GM23338 (cell line): ENCODE measurements around the gene SLC22A17. TPM values are rescaled to one million over a fixed set of nuclear protein-coding genes. Genes with fewer than 3 reads are reported as not detected.

Source experiments
- ATAC-seq: fragments of 200-7000 bp; cut with Tn5 transposase; 3 replicates; pipeline ENCODE4 v1.9.1; 2020
- DNase-seq: peaks from one replicate; pipeline ENCODE4 v3.0.0-alpha.2; 2015; ENCODE audit warnings: low spot score
- H2AFZ ChIP-seq: fragments of 200-600 bp; sonication (generic); 2 replicates; pipeline ENCODE4 v1.8.0; 2016; ENCODE audit warnings: antibody characterized with exemption, mild to moderate bottlenecking, moderate library complexity
- H3F3A ChIP-seq: fragments of 200-600 bp; sonication (generic); replicated peaks from 2 replicates; pipeline ENCODE4 v1.8.0; 2017; ENCODE audit warnings: antibody characterized with exemption, mixed run types, low read depth
- H3K27ac ChIP-seq: fragments of 200-600 bp; sonication (generic); 2 replicates; pipeline ENCODE4 v1.6.1; 2016; ENCODE audit warnings: low read depth
- H3K27me3 ChIP-seq: fragments of 200-600 bp; sonication (generic); 2 replicates; pipeline ENCODE4 v1.8.0; 2016; ENCODE audit warnings: mild to moderate bottlenecking, mixed run types, moderate library complexity; ENCODE audit not compliant: insufficient read depth
- H3K36me3 ChIP-seq: fragments of 200-600 bp; sonication (generic); 2 replicates; pipeline ENCODE4 v1.8.0; 2016; ENCODE audit warnings: mild to moderate bottlenecking; ENCODE audit not compliant: insufficient read depth
- H3K4me1 ChIP-seq: fragments of 200-600 bp; sonication (generic); 2 replicates; pipeline ENCODE4 v1.8.0; 2016; ENCODE audit warnings: mild to moderate bottlenecking, moderate library complexity; ENCODE audit not compliant: insufficient read depth
- H3K4me2 ChIP-seq: fragments of 200-600 bp; sonication (generic); 2 replicates; pipeline ENCODE4 v1.7.1; 2017; ENCODE audit warnings: mixed run types
- H3K4me3 ChIP-seq: fragments of 200-600 bp; sonication (generic); 2 replicates; pipeline ENCODE4 v1.6.1; 2016; ENCODE audit warnings: mixed run types
- H3K79me2 ChIP-seq: fragments of 200-600 bp; sonication (generic); replicated peaks from 2 replicates; pipeline ENCODE4 v1.8.0; 2017; ENCODE audit warnings: mild to moderate bottlenecking; ENCODE audit not compliant: insufficient read depth
- H3K9me2 ChIP-seq: fragments of 200-600 bp; sonication (generic); 2 replicates; pipeline ENCODE4 v1.8.0; 2017; ENCODE audit not compliant: insufficient read depth
- H4K20me1 ChIP-seq: fragments of 200-600 bp; sonication (generic); replicated peaks from 2 replicates; pipeline ENCODE4 v1.8.0; 2017; ENCODE audit warnings: mild to moderate bottlenecking; ENCODE audit not compliant: insufficient read depth
- H3K27ac Mint-ChIP-seq: 2 replicates; pipeline ENCODE4 v1.8.0; 2020; ENCODE audit warnings: inconsistent platforms, mild to moderate bottlenecking, moderate library complexity, mixed read lengths
- H3K27me3 Mint-ChIP-seq: 3 replicates; pipeline ENCODE4 v1.8.0; 2022; ENCODE audit warnings: low read depth, mild to moderate bottlenecking, moderate library complexity, mixed read lengths, inconsistent platforms; ENCODE audit not compliant: insufficient read depth, poor library complexity
- H3K36me3 Mint-ChIP-seq: 3 replicates; pipeline ENCODE4 v1.8.0; 2021; ENCODE audit warnings: low read depth, mild to moderate bottlenecking, inconsistent platforms, moderate library complexity, mixed read lengths
- H3K4me1 Mint-ChIP-seq: 3 replicates; pipeline ENCODE4 v1.8.0; 2020; ENCODE audit warnings: mild to moderate bottlenecking, inconsistent platforms, mixed read lengths
- H3K4me3 Mint-ChIP-seq: 3 replicates; pipeline ENCODE4 v1.8.0; 2021; ENCODE audit warnings: moderate library complexity, mild to moderate bottlenecking, inconsistent platforms, mixed read lengths
- H3K9me3 Mint-ChIP-seq: 3 replicates; pipeline ENCODE4 v1.8.0; 2020; ENCODE audit warnings: moderate library complexity, mild to moderate bottlenecking, inconsistent platforms, mixed read lengths
- CREB1 ChIP-seq: fragments of 250-450 bp; sonication (Bioruptor Pico); IDR thresholded peaks from 2 replicates; pipeline ENCODE4 v1.5.0; 2020; ENCODE audit warnings: low read depth, mild to moderate bottlenecking, moderate library complexity
- EZH2 ChIP-seq: fragments of 200-600 bp; sonication (generic); IDR thresholded peaks from one replicate; pipeline ENCODE4 v1.8.0; 2017; ENCODE audit warnings: antibody characterized with exemption, mild to moderate bottlenecking, low read depth; ENCODE audit not compliant: unreplicated experiment
- POLR2AphosphoS5 ChIP-seq: IDR thresholded peaks from 2 replicates; pipeline ENCODE4 v1.6.1; 2016; ENCODE audit warnings: antibody characterized with exemption, low read depth
- REST ChIP-seq: IDR thresholded peaks from one replicate; pipeline ENCODE4 v1.6.1; 2018; ENCODE audit warnings: antibody characterized with exemption; ENCODE audit not compliant: unreplicated experiment
- STAT1 ChIP-seq: IDR thresholded peaks from one replicate; pipeline ENCODE4 v1.6.1; 2016; ENCODE audit warnings: antibody characterized with exemption; ENCODE audit not compliant: unreplicated experiment
- ZNF331 ChIP-seq: fragments of 250-450 bp; sonication (Bioruptor Pico); IDR thresholded peaks from 2 replicates; pipeline ENCODE4 v1.5.0; 2020; ENCODE audit warnings: low read depth, mild to moderate bottlenecking, moderate library complexity
- polyA plus RNA-seq: library from polyadenylated mRNA; unstranded; fragments of >200 nt; fragmentation: Nextera tagmentation; extraction: Ambion mirVana; gene quantifications from 2 replicates; pipeline ENCODE4 v1.2.1, GENCODE V29; 2016
- total RNA-seq: library from RNA; depleted of rRNA; stranded (reverse); fragments of >200 nt; shearing (Covaris generic); gene quantifications from 2 replicates; pipeline ENCODE4 v1.2.3, GENCODE V29; 2014
- TF ChIP-seq, protein P1 (sequence below): IDR thresholded peaks from 2 replicates; pipeline ENCODE4 v1.6.1; 2016; ENCODE audit warnings: antibody characterized with exemption
- TF ChIP-seq, protein P2 (sequence below): fragments of 250-450 bp; sonication (Bioruptor Pico); IDR thresholded peaks from 2 replicates; pipeline ENCODE4 v1.5.0; 2020; ENCODE audit warnings: mild to moderate bottlenecking, moderate library complexity

Gene SLC22A17
- total and polyA plus RNA-seq, 2 experiments from 2014 or later = 28.6 to 56.6 TPM

DNA sequence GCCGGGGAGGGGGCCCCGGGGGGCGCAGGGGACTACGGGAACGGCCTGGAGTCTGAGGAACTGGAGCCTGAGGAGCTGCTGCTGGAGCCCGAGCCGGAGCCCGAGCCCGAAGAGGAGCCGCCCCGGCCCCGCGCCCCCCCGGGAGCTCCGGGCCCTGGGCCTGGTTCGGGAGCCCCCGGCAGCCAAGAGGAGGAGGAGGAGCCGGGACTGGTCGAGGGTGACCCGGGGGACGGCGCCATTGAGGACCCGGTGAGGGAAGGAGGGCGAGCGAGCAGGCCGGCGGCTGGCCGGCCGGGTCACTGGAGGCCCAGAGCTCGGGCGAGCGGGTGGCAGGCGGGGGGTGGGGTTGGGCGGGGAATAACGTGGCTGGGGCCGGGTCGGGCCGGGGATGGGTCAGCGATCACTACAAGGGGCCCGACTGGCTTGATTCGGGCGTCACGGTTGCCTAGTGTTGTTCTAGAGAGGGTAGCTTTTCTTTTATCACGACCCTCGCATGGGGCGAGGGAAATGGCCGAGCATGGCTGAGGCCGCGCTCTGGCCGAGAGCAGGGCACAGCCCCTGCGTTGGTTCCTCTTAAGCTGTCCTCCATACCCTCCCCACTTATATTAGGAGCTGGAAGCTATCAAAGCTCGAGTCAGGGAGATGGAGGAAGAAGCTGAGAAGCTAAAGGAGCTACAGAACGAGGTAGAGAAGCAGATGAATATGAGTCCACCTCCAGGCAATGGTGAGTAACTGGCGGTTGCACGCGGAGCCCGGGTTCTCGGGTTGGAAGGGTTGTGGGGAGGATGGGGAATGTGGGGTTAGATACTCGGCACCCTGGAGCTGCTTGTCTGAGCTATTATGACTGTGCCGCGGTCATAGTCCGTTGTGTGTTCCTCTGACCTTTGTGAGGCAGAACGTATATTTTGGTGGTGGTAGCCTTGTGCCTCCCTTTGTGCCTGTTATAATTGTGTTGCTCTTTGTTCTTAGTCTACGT, 30.8 kb downstream of the SLC22A17 start (continued):
- TF ChIP-seq EZH2 (no peak), POLR2AphosphoS5 (no peak), REST (no peak), STAT1 (no peak), CREB1 (CRISPR knock-in tag) (no peak), ZNF331 (CRISPR knock-in tag) (no peak)
- TF ChIP-seq, protein P1, sequence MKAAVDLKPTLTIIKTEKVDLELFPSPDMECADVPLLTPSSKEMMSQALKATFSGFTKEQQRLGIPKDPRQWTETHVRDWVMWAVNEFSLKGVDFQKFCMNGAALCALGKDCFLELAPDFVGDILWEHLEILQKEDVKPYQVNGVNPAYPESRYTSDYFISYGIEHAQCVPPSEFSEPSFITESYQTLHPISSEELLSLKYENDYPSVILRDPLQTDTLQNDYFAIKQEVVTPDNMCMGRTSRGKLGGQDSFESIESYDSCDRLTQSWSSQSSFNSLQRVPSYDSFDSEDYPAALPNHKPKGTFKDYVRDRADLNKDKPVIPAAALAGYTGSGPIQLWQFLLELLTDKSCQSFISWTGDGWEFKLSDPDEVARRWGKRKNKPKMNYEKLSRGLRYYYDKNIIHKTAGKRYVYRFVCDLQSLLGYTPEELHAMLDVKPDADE = no peak

GRCh38 chr14:23320584-23321571, 31.8 kb downstream of the SLC22A17 start, which contains the start of gene PABPN1:
TSS of gene PABPN1 (plus strand) at chr14:23321457. CDS start at chr14:23321470, 13 bp downstream.
- H3K36me3 ChIP-seq = peaks cover 28% of the 10 kb centered on the region
- H3K4me2 ChIP-seq = peak within 1 kb of the TSS; percentile 99
- ATAC-seq = peak; percentile 93
- H3K4me3 ChIP-seq = peak within 1 kb of the TSS; percentile 99
- H4K20me1 ChIP-seq = 0 out of 2 replicates have a peak, but pooled peaks cover 9% of the 10 kb centered on the region
- no peak within 1 kb of the TSS for H2AFZ ChIP-seq
- peaks cover 21% of the 10 kb centered on the region for H3K79me2 ChIP-seq
- peak within 1 kb of the TSS; percentile 93 for H3K27ac ChIP-seq
- no peaks in the 10 kb centered on the region for H3K27me3 ChIP-seq
- DNase-seq = peak; percentile 100
- peaks cover 26% of the 10 kb centered on the region for H3K4me1 Mint-ChIP-seq
- no peaks in the 10 kb centered on the region for H3K9me3 Mint-ChIP-seq
- H3F3A ChIP-seq = peaks cover 27% of the 10 kb centered on the region; the same call in 1 of the 2 replicates
- H3K4me3 Mint-ChIP-seq = peak within 1 kb of the TSS; percentile 98
- peaks cover 11% of the 10 kb centered on the region for H3K27me3 Mint-ChIP-seq
- H3K27ac Mint-ChIP-seq = peak within 1 kb of the TSS; percentile 99
- H3K9me2 ChIP-seq = peaks cover 7% of the 10 kb centered on the region; the same call in 1 of the 2 replicates
- peaks cover 10% of the 10 kb centered on the region for H3K4me1 ChIP-seq
- peaks cover 40% of the 10 kb centered on the region for H3K36me3 Mint-ChIP-seq
- TF ChIP-seq, protein P2, sequence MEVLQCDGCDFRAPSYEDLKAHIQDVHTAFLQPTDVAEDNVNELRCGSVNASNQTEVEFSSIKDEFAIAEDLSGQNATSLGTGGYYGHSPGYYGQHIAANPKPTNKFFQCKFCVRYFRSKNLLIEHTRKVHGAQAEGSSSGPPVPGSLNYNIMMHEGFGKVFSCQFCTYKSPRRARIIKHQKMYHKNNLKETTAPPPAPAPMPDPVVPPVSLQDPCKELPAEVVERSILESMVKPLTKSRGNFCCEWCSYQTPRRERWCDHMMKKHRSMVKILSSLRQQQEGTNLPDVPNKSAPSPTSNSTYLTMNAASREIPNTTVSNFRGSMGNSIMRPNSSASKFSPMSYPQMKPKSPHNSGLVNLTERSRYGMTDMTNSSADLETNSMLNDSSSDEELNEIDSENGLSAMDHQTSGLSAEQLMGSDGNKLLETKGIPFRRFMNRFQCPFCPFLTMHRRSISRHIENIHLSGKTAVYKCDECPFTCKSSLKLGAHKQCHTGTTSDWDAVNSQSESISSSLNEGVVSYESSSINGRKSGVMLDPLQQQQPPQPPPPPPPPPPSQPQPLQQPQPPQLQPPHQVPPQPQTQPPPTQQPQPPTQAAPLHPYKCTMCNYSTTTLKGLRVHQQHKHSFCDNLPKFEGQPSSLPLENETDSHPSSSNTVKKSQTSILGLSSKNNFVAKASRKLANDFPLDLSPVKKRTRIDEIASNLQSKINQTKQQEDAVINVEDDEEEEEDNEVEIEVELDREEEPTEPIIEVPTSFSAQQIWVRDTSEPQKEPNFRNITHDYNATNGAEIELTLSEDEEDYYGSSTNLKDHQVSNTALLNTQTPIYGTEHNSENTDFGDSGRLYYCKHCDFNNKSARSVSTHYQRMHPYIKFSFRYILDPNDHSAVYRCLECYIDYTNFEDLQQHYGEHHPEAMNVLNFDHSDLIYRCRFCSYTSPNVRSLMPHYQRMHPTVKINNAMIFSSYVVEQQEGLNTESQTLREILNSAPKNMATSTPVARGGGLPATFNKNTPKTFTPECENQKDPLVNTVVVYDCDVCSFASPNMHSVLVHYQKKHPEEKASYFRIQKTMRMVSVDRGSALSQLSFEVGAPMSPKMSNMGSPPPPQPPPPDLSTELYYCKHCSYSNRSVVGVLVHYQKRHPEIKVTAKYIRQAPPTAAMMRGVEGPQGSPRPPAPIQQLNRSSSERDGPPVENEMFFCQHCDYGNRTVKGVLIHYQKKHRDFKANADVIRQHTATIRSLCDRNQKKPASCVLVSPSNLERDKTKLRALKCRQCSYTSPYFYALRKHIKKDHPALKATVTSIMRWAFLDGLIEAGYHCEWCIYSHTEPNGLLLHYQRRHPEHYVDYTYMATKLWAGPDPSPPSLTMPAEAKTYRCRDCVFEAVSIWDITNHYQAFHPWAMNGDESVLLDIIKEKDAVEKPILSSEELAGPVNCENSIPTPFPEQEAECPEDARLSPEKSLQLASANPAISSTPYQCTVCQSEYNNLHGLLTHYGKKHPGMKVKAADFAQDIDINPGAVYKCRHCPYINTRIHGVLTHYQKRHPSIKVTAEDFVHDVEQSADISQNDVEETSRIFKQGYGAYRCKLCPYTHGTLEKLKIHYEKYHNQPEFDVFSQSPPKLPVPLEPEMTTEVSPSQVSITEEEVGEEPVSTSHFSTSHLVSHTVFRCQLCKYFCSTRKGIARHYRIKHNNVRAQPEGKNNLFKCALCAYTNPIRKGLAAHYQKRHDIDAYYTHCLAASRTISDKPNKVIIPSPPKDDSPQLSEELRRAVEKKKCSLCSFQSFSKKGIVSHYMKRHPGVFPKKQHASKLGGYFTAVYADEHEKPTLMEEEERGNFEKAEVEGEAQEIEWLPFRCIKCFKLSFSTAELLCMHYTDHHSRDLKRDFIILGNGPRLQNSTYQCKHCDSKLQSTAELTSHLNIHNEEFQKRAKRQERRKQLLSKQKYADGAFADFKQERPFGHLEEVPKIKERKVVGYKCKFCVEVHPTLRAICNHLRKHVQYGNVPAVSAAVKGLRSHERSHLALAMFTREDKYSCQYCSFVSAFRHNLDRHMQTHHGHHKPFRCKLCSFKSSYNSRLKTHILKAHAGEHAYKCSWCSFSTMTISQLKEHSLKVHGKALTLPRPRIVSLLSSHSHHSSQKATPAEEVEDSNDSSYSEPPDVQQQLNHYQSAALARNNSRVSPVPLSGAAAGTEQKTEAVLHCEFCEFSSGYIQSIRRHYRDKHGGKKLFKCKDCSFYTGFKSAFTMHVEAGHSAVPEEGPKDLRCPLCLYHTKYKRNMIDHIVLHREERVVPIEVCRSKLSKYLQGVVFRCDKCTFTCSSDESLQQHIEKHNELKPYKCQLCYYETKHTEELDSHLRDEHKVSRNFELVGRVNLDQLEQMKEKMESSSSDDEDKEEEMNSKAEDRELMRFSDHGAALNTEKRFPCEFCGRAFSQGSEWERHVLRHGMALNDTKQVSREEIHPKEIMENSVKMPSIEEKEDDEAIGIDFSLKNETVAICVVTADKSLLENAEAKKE (CRISPR knock-in tag) = no peak
- TF ChIP-seq, protein P1 = peak; percentile 36; the same call in 1 of the 2 replicates
- no peak for TF ChIP-seq EZH2
